NT2/D1 (cell line): ENCODE measurements around the gene KCNG2.

Source experiments
- DNase-seq: peaks from one replicate; pipeline ENCODE4 v3.0.0-alpha.2; 2011; ENCODE audit warnings: low read depth, low spot score
- H3K27me3 ChIP-seq: 2 replicates; pipeline ENCODE4 v1.6.0; 2011; ENCODE audit warnings: mild to moderate bottlenecking; ENCODE audit not compliant: insufficient read length, insufficient read depth
- H3K36me3 ChIP-seq: 2 replicates; pipeline ENCODE4 v1.6.1; 2011; ENCODE audit warnings: mild to moderate bottlenecking, low read length, mixed read lengths; ENCODE audit not compliant: insufficient read depth, insufficient read length
- H3K4me1 ChIP-seq: 2 replicates; pipeline ENCODE4 v1.5.1; 2011; ENCODE audit not compliant: insufficient read depth, insufficient read length
- H3K4me3 ChIP-seq: 2 replicates; pipeline ENCODE4 v1.5.1; 2011; ENCODE audit warnings: low read depth; ENCODE audit not compliant: insufficient read length
- H3K9ac ChIP-seq: 2 replicates; pipeline ENCODE4 v1.6.0; 2011; ENCODE audit warnings: low read depth; ENCODE audit not compliant: insufficient read length
- H3K9me3 ChIP-seq: 2 replicates; pipeline ENCODE4 v1.5.1; 2011; ENCODE audit warnings: mild to moderate bottlenecking, low read length; ENCODE audit not compliant: insufficient read depth
- SUZ12 ChIP-seq: IDR thresholded peaks from 2 replicates; pipeline ENCODE4 v1.6.1; 2011; ENCODE audit not compliant: insufficient read length, insufficient read depth; ENCODE audit errors: extremely low read depth
- YY1 ChIP-seq: IDR thresholded peaks from 2 replicates; pipeline ENCODE4 v1.6.1; 2011; ENCODE audit not compliant: insufficient read length, insufficient read depth
- ZNF274 ChIP-seq: IDR thresholded peaks from 2 replicates; pipeline ENCODE4 v1.6.1; 2011; ENCODE audit warnings: mild to moderate bottlenecking, low read depth, low read length

Gene KCNG2

DNA sequence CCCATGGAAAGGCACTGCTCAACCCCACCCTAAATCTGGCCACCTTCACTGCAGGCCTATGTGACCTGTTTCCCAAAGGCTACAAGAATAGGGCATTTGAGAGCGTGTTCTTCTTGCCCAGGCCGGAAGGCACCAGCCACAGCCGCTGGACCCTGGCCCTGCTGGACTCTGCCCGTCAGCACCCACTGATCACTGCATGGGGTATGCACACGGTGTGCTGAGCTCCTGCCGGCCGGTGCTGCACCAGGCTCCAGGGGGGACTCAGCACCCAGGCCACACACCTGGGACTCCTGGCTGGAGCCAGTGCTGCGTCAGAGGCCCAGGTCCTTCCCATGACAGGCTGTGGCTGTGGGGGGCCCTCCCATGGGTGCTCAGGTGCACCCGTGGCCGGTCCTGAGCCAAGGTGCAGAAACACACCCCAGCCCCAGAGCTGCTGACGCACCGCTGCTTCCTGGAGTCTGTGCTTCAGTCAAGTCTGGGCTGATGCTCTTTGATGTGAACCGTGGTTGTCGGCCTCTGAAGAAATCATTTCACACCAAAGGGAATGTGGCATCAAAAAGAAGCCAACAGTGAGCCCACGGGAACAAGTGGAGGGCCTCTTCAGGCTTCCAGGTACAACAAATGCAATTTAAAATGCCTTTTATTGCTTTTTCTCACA is 6.5 kb downstream of the KCNG2 start:
- H3K4me3 ChIP-seq, result no peak overlapping the region
- peaks cover 11% of the 10 kb centered on the region for H3K4me1 ChIP-seq
- no peaks in the 10 kb centered on the region for H3K9me3 ChIP-seq
- H3K27me3 ChIP-seq, result peaks cover 31% of the 10 kb centered on the region
- no peaks in the 10 kb centered on the region for H3K36me3 ChIP-seq
- no peak for DNase-seq
- H3K9ac ChIP-seq, result no peak overlapping the region
- no peak for TF ChIP-seq YY1
- TF ChIP-seq SUZ12, result no peak
- no peak for TF ChIP-seq ZNF274

- Histone ChIP-seq H3K36me3 (no peaks in the 10 kb centered on the region), H3K9ac (no peak overlapping the region), H3K4me1 (peaks cover 4% of the 10 kb centered on the region), H3K27me3 (peaks cover 21% of the 10 kb centered on the region), H3K9me3 (no peaks in the 10 kb centered on the region), H3K4me3 (no peak overlapping the region)
- no peak for TF ChIP-seq ZNF274
- TF ChIP-seq YY1, result no peak
- TF ChIP-seq SUZ12, result no peak
- no peak for DNase-seq
Observed at GRCh38 chr18:79805211-79805887, 7.6 kb downstream of the KCNG2 start.

DNA sequence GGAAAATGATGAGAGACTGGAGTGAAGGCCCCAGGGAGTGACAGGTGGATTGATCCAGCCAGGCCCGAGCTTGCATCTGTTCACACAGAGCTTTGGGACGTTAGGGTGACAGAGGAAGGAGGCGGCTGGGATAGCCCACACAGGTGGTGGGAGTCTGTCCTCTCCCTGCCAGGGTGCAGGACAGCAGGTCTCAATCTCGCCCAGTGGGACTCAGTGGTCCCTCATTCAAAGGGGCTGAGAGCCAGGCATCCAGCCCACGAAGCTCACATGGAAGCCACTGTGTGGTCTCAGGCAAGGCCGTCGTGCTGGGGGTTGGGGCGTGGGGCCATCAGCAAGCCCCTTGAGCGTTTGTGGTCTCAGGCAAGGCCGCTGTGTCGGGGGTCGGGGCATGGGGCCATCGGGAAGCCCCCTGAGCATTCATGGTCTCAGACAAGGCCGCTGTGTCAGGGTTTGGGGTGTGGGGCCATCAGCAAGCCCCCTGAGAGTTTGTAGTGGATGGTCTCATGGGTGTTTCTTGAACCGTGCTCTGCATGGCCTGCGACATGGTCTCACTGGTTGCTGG is 8.3 kb downstream of the KCNG2 start:
- H3K9ac ChIP-seq, result no peak overlapping the region
- peaks cover 4% of the 10 kb centered on the region for H3K4me1 ChIP-seq
- DNase-seq, result no peak
- H3K36me3 ChIP-seq, result no peaks in the 10 kb centered on the region
- TF ChIP-seq ZNF274 (no peak), YY1 (no peak), SUZ12 (no peak)
- H3K4me3 ChIP-seq, result no peak overlapping the region
- H3K9me3 ChIP-seq, result no peaks in the 10 kb centered on the region
- H3K27me3 ChIP-seq, result peaks cover 14% of the 10 kb centered on the region

GRCh38 chr18:79806976-79807841 is 9.5 kb downstream of the KCNG2 start:
- no peaks in the 10 kb centered on the region for H3K36me3 ChIP-seq
- no peak for DNase-seq
- TF ChIP-seq SUZ12 (no peak), YY1 (no peak), ZNF274 (no peak)

GRCh38 chr18:79809482-79810192 is 11.9 kb downstream of the KCNG2 start:
- Histone ChIP-seq H3K27me3 (no peaks in the 10 kb centered on the region), H3K9me3 (no peaks in the 10 kb centered on the region), H3K36me3 (no peaks in the 10 kb centered on the region), H3K9ac (no peak overlapping the region), H3K4me1 (peaks cover 4% of the 10 kb centered on the region), H3K4me3 (no peak overlapping the region)
- TF ChIP-seq ZNF274 (no peak), SUZ12 (no peak), YY1 (no peak)
- DNase-seq, result no peak

More at GRCh38 chr18:79806976-79807841, 9.5 kb downstream of the KCNG2 start:
- no peaks in the 10 kb centered on the region for H3K9me3 ChIP-seq
- peaks cover 4% of the 10 kb centered on the region for H3K4me1 ChIP-seq
- no peak overlapping the region for H3K9ac ChIP-seq
- H3K27me3 ChIP-seq, result peaks cover 4% of the 10 kb centered on the region
- H3K4me3 ChIP-seq, result no peak overlapping the region

GRCh38 chr18:79812052-79812451 is 14.3 kb downstream of the KCNG2 start:
- TF ChIP-seq SUZ12, result no peak
- no peak for TF ChIP-seq YY1
- Histone ChIP-seq H3K27me3 (no peaks in the 10 kb centered on the region), H3K9ac (no peak overlapping the region), H3K4me1 (peaks cover 1% of the 10 kb centered on the region), H3K4me3 (no peak overlapping the region), H3K36me3 (no peaks in the 10 kb centered on the region), H3K9me3 (no peaks in the 10 kb centered on the region)
- DNase-seq, result no peak
